Endothelial cell of umbilical vein (primary cell): Measurements from ENCODE around the gene KLRG1. TPM values are rescaled to one million over a fixed set of nuclear protein-coding genes. Genes with fewer than 3 reads are reported as not detected.

Experiments used
- BruUV-seq: library from RNA; stranded (reverse); fragments of 400-500 nt; replicated peaks from 2 replicates; lab custom pipeline; 2021; lab: Mats Ljungman, UMichigan
- CTCF ChIA-PET: fragments of 300-600, 350-600 bp; sonication (Branson Sonifier 250); formaldehyde crosslinking; loops from one replicate; lab custom pipeline; 2021; ENCODE audit warnings: antibody characterized with exemption, inconsistent platforms; lab: Charles Lee
- POLR2A ChIA-PET: fragments of 300-600, 350-600 bp; sonication (Branson Sonifier 250); formaldehyde crosslinking; loops from one replicate; lab custom pipeline; 2021; ENCODE audit warnings: antibody characterized with exemption, inconsistent platforms; lab: Charles Lee
- DNase-seq: peaks from one replicate; pipeline ENCODE4 v3.0.0-alpha.2; 2011; ENCODE audit warnings: low read depth, low spot score
- FAIRE-seq: peaks from 2 replicates; lab custom pipeline; 2011; peaks lifted over from hg19 to GRCh38; lab: Jason Lieb, UNC
- H2AFZ ChIP-seq: 2 replicates; pipeline ENCODE4 v1.6.0; 2012; ENCODE audit warnings: low read depth, low read length, control low read depth, inconsistent platforms
- H3K27ac ChIP-seq: 2 replicates; pipeline ENCODE4 v1.5.1; 2011; ENCODE audit warnings: low read depth, mild to moderate bottlenecking, control low read depth, low read length, moderate library complexity; ENCODE audit not compliant: insufficient read depth
- H3K27me3 ChIP-seq, 2 experiments: 2 replicates each; pipeline versions ENCODE4 v1.6.0 to v1.6.1; 2011; ENCODE audit warnings: low read length in 2 of 2, mixed read lengths in 1 of 2; ENCODE audit not compliant: control insufficient read depth in 2 of 2, insufficient read depth in 2 of 2
- H3K36me3 ChIP-seq, 2 experiments: 2 replicates in 1 of 2; 3 replicates in 1 of 2; pipeline ENCODE4 v1.5.1; 2011; ENCODE audit warnings: low read length in 2 of 2, mild to moderate bottlenecking in 1 of 2, moderate library complexity in 1 of 2; ENCODE audit not compliant: control insufficient read depth in 2 of 2, insufficient read depth in 2 of 2; ENCODE audit errors: extremely low read depth in 1 of 2
- H3K4me1 ChIP-seq: 3 replicates; pipeline ENCODE4 v1.5.1; 2011; ENCODE audit warnings: mild to moderate bottlenecking, low read length; ENCODE audit not compliant: control insufficient read depth, insufficient read depth; ENCODE audit errors: extremely low read depth
- H3K4me2 ChIP-seq: 2 replicates; pipeline ENCODE4 v1.6.1; 2011; ENCODE audit warnings: low read length, control low read depth, mixed read lengths; ENCODE audit not compliant: insufficient read depth
- H3K4me3 ChIP-seq, 3 experiments: fragments of 200-600 bp in 1 of 3; sonication (generic), shearing (Covaris generic) in 1 of 3; replicated peaks in 1 of 3; 2 replicates each; pipeline ENCODE4 v1.5.1; 2011 to 2016; ENCODE audit warnings: control low read depth in 3 of 3, low read length in 3 of 3, mild to moderate bottlenecking in 2 of 3, inconsistent platforms in 1 of 3, low read depth in 1 of 3, moderate library complexity in 1 of 3; ENCODE audit not compliant: insufficient read depth in 1 of 3
- H3K79me2 ChIP-seq: 2 replicates; pipeline ENCODE4 v1.6.0; 2012; ENCODE audit warnings: low read length, inconsistent platforms; ENCODE audit not compliant: control insufficient read depth, insufficient read depth
- H3K9ac ChIP-seq: replicated peaks from 2 replicates; pipeline ENCODE3; 2011; ENCODE audit warnings: low read length, control low read depth; ENCODE audit not compliant: insufficient read depth; ENCODE audit errors: extremely low read depth
- H3K9me1 ChIP-seq: replicated peaks from 3 replicates; pipeline ENCODE4 v1.6.0; 2011; ENCODE audit warnings: mild to moderate bottlenecking, low read length; ENCODE audit not compliant: control insufficient read depth, insufficient read depth; ENCODE audit errors: extremely low read depth
- H3K9me3 ChIP-seq: replicated peaks from 2 replicates; pipeline ENCODE4 v1.5.1; 2012; ENCODE audit warnings: low read length, inconsistent platforms; ENCODE audit not compliant: control insufficient read depth, insufficient read depth
- H4K20me1 ChIP-seq: replicated peaks from 2 replicates; pipeline ENCODE3; 2011; ENCODE audit warnings: mild to moderate bottlenecking, low read length; ENCODE audit not compliant: control insufficient read depth, insufficient read depth; ENCODE audit errors: extremely low read depth
- CTCF ChIP-seq, 2 donors: IDR thresholded peaks; 1 replicate in 1 of 2; 2 replicates in 1 of 2; pipeline ENCODE4 v1.5.1; 2011; ENCODE audit warnings: low read length in 2 of 2, mild to moderate bottlenecking in 2 of 2, moderate library complexity in 2 of 2, control low read depth in 1 of 2, inconsistent platforms in 1 of 2, low read depth in 1 of 2; ENCODE audit not compliant: insufficient read depth in 1 of 2; ENCODE audit errors: extremely low read depth in 1 of 2
- EZH2 ChIP-seq: IDR thresholded peaks from 2 replicates; pipeline ENCODE4 v1.6.1; 2012; ENCODE audit warnings: borderline replicate concordance, low read depth, mild to moderate bottlenecking, moderate library complexity, low read length, inconsistent platforms; ENCODE audit not compliant: severe bottlenecking
- FOS ChIP-seq: IDR thresholded peaks from 2 replicates; pipeline ENCODE4 v1.6.1; 2011; ENCODE audit warnings: mild to moderate bottlenecking, low read length, moderate library complexity, borderline replicate concordance; ENCODE audit not compliant: insufficient read depth
- GATA2 ChIP-seq: IDR thresholded peaks from 2 replicates; pipeline ENCODE4 v1.7.0; 2011; ENCODE audit warnings: low read depth, mild to moderate bottlenecking, moderate library complexity, mixed read lengths, low read length; ENCODE audit not compliant: insufficient read length, insufficient read depth
- JUN ChIP-seq: IDR thresholded peaks from 2 replicates; pipeline ENCODE4 v1.6.1; 2011; ENCODE audit warnings: borderline replicate concordance, low read depth; ENCODE audit not compliant: insufficient read length, insufficient read depth
- MYC ChIP-seq: IDR thresholded peaks from one replicate; pipeline ENCODE4 v1.6.1; 2011; ENCODE audit warnings: mild to moderate bottlenecking, low read depth, low read length
- POLR2A ChIP-seq: IDR thresholded peaks from 2 replicates; pipeline ENCODE4 v1.6.1; 2012; ENCODE audit warnings: low read depth, mild to moderate bottlenecking, control low read depth, low read length
- POLR2AphosphoS5 ChIP-seq: IDR thresholded peaks from 2 replicates; pipeline ENCODE4 v1.6.1; 2012; ENCODE audit warnings: low read depth, mild to moderate bottlenecking, control low read depth, low read length, moderate library complexity; ENCODE audit not compliant: insufficient read depth
- dilution Hi-C: fragments of 300-500 bp; cut with MboI; formaldehyde crosslinking; loops from one replicate; pipeline ENCODE4 v1.15.0; 2019; ENCODE audit warnings: low sequenced_read_pairs; ENCODE audit not compliant: extremely low pct_ligation_motif_present
- intact Hi-C: fragments of 100-400 bp; cut with micrococcal nuclease; formaldehyde crosslinking; loops from one replicate; pipeline ENCODE4 v1.10.0; 2022
- polyA plus RNA-seq, 4 experiments: library from polyadenylated mRNA; depleted of rRNA in 3 of 4; stranded (reverse) in 3 of 4; unstranded in 1 of 4; fragments of >200 nt; gene quantifications; 2 replicates each; pipeline versions ENCODE4 v1.2.1 to v1.2.3, GENCODE V29; 2011 to 2012; ENCODE audit warnings: missing spikeins in 1 of 4
- total RNA-seq: library from RNA; stranded (reverse); gene quantifications from 2 replicates; pipeline ENCODE4 v1.2.3, GENCODE V29; 2021
- TF ChIP-seq, protein P1 (sequence below): IDR thresholded peaks from 2 replicates; pipeline ENCODE4 v1.6.1; 2011; ENCODE audit not compliant: insufficient read depth, insufficient read length

KLRG1 gene
- total and polyA plus RNA-seq, 2 donors (not counting 3 experiments of a cell fraction or from before 2014, with no cell fraction given) = 4.4 to 15.9 TPM

GRCh38 chr12:9027161-9028059, 38.1 kb downstream of the KLRG1 start:
- TF ChIP-seq MYC (no peak), EZH2 (no peak), CTCF (IDR thresholded peaks at IDR 0.05; ENCODE audit: extremely low read depth in 1 of 2, insufficient read depth in 1 of 2, low read depth in 1 of 2, low read length in 2 of 2) (no peak), POLR2AphosphoS5 (no peak), POLR2A (no peak), GATA2 (no peak), JUN (no peak), FOS (no peak)
- TF ChIP-seq, protein P1, sequence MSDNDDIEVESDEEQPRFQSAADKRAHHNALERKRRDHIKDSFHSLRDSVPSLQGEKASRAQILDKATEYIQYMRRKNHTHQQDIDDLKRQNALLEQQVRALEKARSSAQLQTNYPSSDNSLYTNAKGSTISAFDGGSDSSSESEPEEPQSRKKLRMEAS = no peak
- no peaks in the 10 kb centered on the region for H3K9me1 ChIP-seq
- H3K4me3 ChIP-seq = no peak overlapping the region
- FAIRE-seq (no peak), DNase-seq (no peak)
- H3K9me3 ChIP-seq = no peaks in the 10 kb centered on the region
- H3K4me2 ChIP-seq = no peak overlapping the region
- no peak overlapping the region for H2AFZ ChIP-seq
- no peaks in the 10 kb centered on the region for H3K79me2 ChIP-seq
- H4K20me1 ChIP-seq = no peaks in the 10 kb centered on the region
- ChIA-PET CTCF (interaction anchor here (0.9 to 1.2 kb wide), 2 partner anchors 11 to 418 kb away, joined by 3 read pairs; no protein-coding TSS in a partner anchor), POLR2A (no interaction called here)
- H3K4me1 ChIP-seq = no peaks in the 10 kb centered on the region
- BruUV-seq = no TSS peak
- no peak overlapping the region for H3K9ac ChIP-seq
- no peak overlapping the region for H3K27ac ChIP-seq
- dilution Hi-C loops = no loop called here
- intact Hi-C loops = no loop called here
- H3K36me3 ChIP-seq = no peaks in the 10 kb centered on the region
- H3K27me3 ChIP-seq = no peaks in the 10 kb centered on the region
